ENCODE measurements around the gene GPR25. TPM values are rescaled to one million over a fixed set of nuclear protein-coding genes. Genes with fewer than 3 reads are reported as not detected.

The GPR25 gene
- total RNA-seq, 2 experiments from 2014 or later, result 2.7 to 3.3 TPM

GRCh38 chr1:200887772-200888348 is 15.1 kb downstream of the GPR25 start:
- intact Hi-C loops (cut with DNase I, micrococcal nuclease), result no loop called here
- POLR2A ChIA-PET, result interaction anchor here (0.7 to 2.0 kb wide), 8 partner anchors 9 to 133 kb away, joined by 3 to 8 read pairs (median 6); partner anchors contain the start of gene GPR25
- H3K27ac Mint-ChIP-seq, result peak overlapping the region; percentile 82
- Histone ChIP-seq H3K4me1 (ENCODE audit: insufficient read depth, low read length) (peaks cover 71% of the 10 kb centered on the region), H3K4me3 (ENCODE audit: low read length) (peak overlapping the region; percentile 52), H3K27ac (ENCODE audit: low read depth in 1 of 2, low read length in 2 of 2) (peak overlapping the region; percentile 22 to 56), H3K36me3 (ENCODE audit: insufficient read depth, low read length) (no peaks in the 10 kb centered on the region), H3K27me3 (ENCODE audit: control insufficient read depth in 1 of 2, insufficient read depth in 2 of 2, low read length in 2 of 2) (peaks cover 4 to 17% of the 10 kb centered on the region in 2 experiments), H3K9me3 (ENCODE audit: control insufficient read depth in 1 of 2, insufficient read depth in 1 of 2, low read length in 2 of 2) (no peaks in the 10 kb centered on the region)
- no peaks in the 10 kb centered on the region for H3K9me3 Mint-ChIP-seq
- peak overlapping the region; percentile 73 for H3K4me3 Mint-ChIP-seq
- DNase-seq (no peak), ATAC-seq (ENCODE audit: poor library complexity) (peak; percentile 45)
- TF ChIP-seq CTCF (IDR thresholded peaks at IDR 0.05), result no peak
- H3K36me3 Mint-ChIP-seq (ENCODE audit: low read depth), result no peaks in the 10 kb centered on the region
- CTCF ChIA-PET, result interaction anchor here (0.9 to 2.2 kb wide), 2 partner anchors 10 to 92 kb away, joined by 3 to 4 read pairs; no protein-coding TSS in a partner anchor
- peaks cover 16% of the 10 kb centered on the region for H3K27me3 Mint-ChIP-seq
- H3K4me1 Mint-ChIP-seq (ENCODE audit: low read depth), result peaks cover 57% of the 10 kb centered on the region

- Mint-ChIP-seq H3K4me3 (peak overlapping the region; percentile 73), H3K4me1 (ENCODE audit: low read depth) (peaks cover 57% of the 10 kb centered on the region), H3K36me3 (ENCODE audit: low read depth) (no peaks in the 10 kb centered on the region), H3K9me3 (no peaks in the 10 kb centered on the region), H3K27me3 (peaks cover 18% of the 10 kb centered on the region), H3K27ac (peak overlapping the region; percentile 82)
- ChIA-PET CTCF (interaction anchor here (0.9 to 2.2 kb wide), 2 partner anchors 10 to 91 kb away, joined by 3 to 4 read pairs; no protein-coding TSS in a partner anchor), POLR2A (interaction anchor here (0.7 to 2.0 kb wide), 8 partner anchors 9 to 132 kb away, joined by 3 to 8 read pairs (median 6); partner anchors contain the start of gene GPR25)
- Histone ChIP-seq H3K27me3 (ENCODE audit: control insufficient read depth in 1 of 2, insufficient read depth in 2 of 2, low read length in 2 of 2) (peaks cover 4 to 21% of the 10 kb centered on the region in 2 experiments), H3K4me1 (ENCODE audit: insufficient read depth, low read length) (peaks cover 71% of the 10 kb centered on the region), H3K36me3 (ENCODE audit: insufficient read depth, low read length) (no peaks in the 10 kb centered on the region), H3K27ac (ENCODE audit: low read depth in 1 of 2, low read length in 2 of 2) (peak overlapping the region; percentile 22 to 53), H3K9me3 (ENCODE audit: control insufficient read depth in 1 of 2, insufficient read depth in 1 of 2, low read length in 2 of 2) (no peaks in the 10 kb centered on the region), H3K4me3 (ENCODE audit: low read length) (peak overlapping the region; percentile 52)
- intact Hi-C loops (cut with DNase I, micrococcal nuclease), result no loop called here
- TF ChIP-seq CTCF (IDR thresholded peaks at IDR 0.05), result no peak
- ATAC-seq (ENCODE audit: poor library complexity) (peak; percentile 90), DNase-seq (peak; percentile 41 to 88 (median 52))
Observed at GRCh38 chr1:200888349-200888838, 15.6 kb downstream of the GPR25 start.

- Histone ChIP-seq H3K27ac (ENCODE audit: low read depth in 1 of 2, low read length in 2 of 2) (no peak overlapping the region), H3K4me3 (ENCODE audit: low read length) (no peak overlapping the region), H3K36me3 (ENCODE audit: insufficient read depth, low read length) (no peaks in the 10 kb centered on the region), H3K27me3 (ENCODE audit: control insufficient read depth in 1 of 2, insufficient read depth in 2 of 2, low read length in 2 of 2) (peaks cover 7 to 24% of the 10 kb centered on the region in 2 experiments), H3K4me1 (ENCODE audit: insufficient read depth, low read length) (peaks cover 66% of the 10 kb centered on the region), H3K9me3 (ENCODE audit: control insufficient read depth in 1 of 2, insufficient read depth in 1 of 2, low read length in 2 of 2) (no peaks in the 10 kb centered on the region)
- Mint-ChIP-seq H3K27me3 (peaks cover 18% of the 10 kb centered on the region), H3K4me1 (ENCODE audit: low read depth) (peaks cover 54% of the 10 kb centered on the region), H3K9me3 (no peaks in the 10 kb centered on the region), H3K27ac (peak overlapping the region; percentile 82), H3K36me3 (ENCODE audit: low read depth) (no peaks in the 10 kb centered on the region), H3K4me3 (peak overlapping the region; percentile 32)
- peak in 1 of 14 experiments; percentile 26 for DNase-seq
- intact Hi-C loops (cut with DNase I, micrococcal nuclease), result no loop called here
- ChIA-PET CTCF (interaction anchor here (2.2 kb wide), 1 partner anchor 12 kb away, joined by 4 read pairs; no protein-coding TSS in a partner anchor), POLR2A (interaction anchor here (1.6 to 2.0 kb wide), 2 partner anchors 20 to 27 kb away, joined by 7 to 8 read pairs; no protein-coding TSS in a partner anchor)
- ATAC-seq (ENCODE audit: poor library complexity), result no peak
- TF ChIP-seq CTCF (IDR thresholded peaks at IDR 0.05), result no peak
Observed at GRCh38 chr1:200889571-200889970, 16.8 kb downstream of the GPR25 start.
